ENCODE results near the gene FBLN1.

DNA sequence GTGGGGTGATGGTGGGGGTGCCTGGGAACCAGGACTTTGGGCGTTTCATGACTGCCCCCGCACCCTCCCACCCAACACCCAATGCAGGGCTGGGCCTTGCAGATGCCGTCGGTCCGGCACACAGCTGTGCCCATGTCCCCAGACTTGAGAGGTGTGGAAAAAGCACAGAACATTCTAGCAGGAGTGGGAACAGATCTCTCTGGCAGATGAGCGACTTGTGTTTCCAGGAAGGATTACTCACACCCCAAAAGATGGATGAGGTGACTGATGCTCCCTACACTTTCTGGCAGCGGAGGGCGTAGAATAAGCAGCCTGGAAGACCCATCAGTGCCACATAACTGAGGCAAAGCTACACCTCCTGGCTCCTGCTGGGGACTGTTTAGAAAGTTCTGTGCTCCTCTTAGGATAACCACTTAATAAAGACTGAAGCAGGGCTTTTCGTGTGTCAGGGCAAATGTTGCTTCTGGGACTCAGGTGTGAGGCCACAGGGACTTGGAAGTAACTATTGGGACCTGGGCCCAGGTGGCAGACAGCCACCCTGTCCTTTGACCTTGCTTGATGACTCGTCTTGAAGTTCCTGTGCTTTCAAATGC is 24.2 kb downstream of the FBLN1 start:
- no peak for TF ChIP-seq EZH2phosphoT487 (IDR thresholded peaks at IDR 0.05; ENCODE audit: borderline replicate concordance)
- TF ChIP-seq, protein P1, sequence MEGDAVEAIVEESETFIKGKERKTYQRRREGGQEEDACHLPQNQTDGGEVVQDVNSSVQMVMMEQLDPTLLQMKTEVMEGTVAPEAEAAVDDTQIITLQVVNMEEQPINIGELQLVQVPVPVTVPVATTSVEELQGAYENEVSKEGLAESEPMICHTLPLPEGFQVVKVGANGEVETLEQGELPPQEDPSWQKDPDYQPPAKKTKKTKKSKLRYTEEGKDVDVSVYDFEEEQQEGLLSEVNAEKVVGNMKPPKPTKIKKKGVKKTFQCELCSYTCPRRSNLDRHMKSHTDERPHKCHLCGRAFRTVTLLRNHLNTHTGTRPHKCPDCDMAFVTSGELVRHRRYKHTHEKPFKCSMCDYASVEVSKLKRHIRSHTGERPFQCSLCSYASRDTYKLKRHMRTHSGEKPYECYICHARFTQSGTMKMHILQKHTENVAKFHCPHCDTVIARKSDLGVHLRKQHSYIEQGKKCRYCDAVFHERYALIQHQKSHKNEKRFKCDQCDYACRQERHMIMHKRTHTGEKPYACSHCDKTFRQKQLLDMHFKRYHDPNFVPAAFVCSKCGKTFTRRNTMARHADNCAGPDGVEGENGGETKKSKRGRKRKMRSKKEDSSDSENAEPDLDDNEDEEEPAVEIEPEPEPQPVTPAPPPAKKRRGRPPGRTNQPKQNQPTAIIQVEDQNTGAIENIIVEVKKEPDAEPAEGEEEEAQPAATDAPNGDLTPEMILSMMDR (conservative IDR thresholded peaks at IDR 0.05; ENCODE audit: low read length): no peak
